ENCODE results near the gene TBL3. TPM values are rescaled to one million over a fixed set of nuclear protein-coding genes. Genes with fewer than 3 reads are reported as not detected.

TBL3 gene
- total RNA-seq, 1 experiment from 2014 or later, result 68.9 TPM

- peaks cover 28 to 51% of the 10 kb centered on the region in 2 experiments for H3K4me1 ChIP-seq (ENCODE audit: control insufficient read depth in 1 of 2, insufficient read depth in 2 of 2, low read length in 2 of 2)
- no peaks in the 10 kb centered on the region for H3K27me3 ChIP-seq (ENCODE audit: insufficient read depth, low read length)
- H3K27ac ChIP-seq (ENCODE audit: low read depth, low read length), result no peak overlapping the region
- intact Hi-C loops (cut with micrococcal nuclease), result no loop called here
- peaks cover 20% of the 10 kb centered on the region for H3K79me2 ChIP-seq (ENCODE audit: insufficient read depth, low read length)
- TF ChIP-seq CEBPB (IDR thresholded peaks at IDR 0.05; ENCODE audit: low read depth), result no peak
- CTCF ChIA-PET, result no interaction called here
- BruUV-seq (replicated peaks), result no TSS peak
- H3K36me3 ChIP-seq (ENCODE audit: control insufficient read depth in 1 of 2, insufficient read depth in 2 of 2, low read length in 2 of 2), result peaks cover 6 to 14% of the 10 kb centered on the region in 2 experiments; a peak in 2 of 4 replicates
- no peaks in the 10 kb centered on the region for H4K20me1 ChIP-seq (ENCODE audit: insufficient read depth)
- POLR2A ChIA-PET, result interaction anchor here (1.3 kb wide), 1 partner anchor 22 kb away, joined by 3 read pairs; the partner anchor contains the start of gene RPS2
- H3K9ac ChIP-seq (ENCODE audit: low read length), result no peak overlapping the region
- DNase-seq (ENCODE audit: low read depth, low spot score) (no peak), ATAC-seq (no peak)
- H3K9me3 ChIP-seq (ENCODE audit: control insufficient read depth in 1 of 2, insufficient read depth in 1 of 2, low read depth in 1 of 2, low read length in 2 of 2), result no peaks in the 10 kb centered on the region
- RAD21 ChIA-PET (ENCODE audit: low non-redundant PET in 1 of 2, low total read pairs in 2 of 2, uncharacterized antibody in 2 of 2, unreplicated experiment in 2 of 2), result no interaction called here
- no peak overlapping the region for H3K4me3 ChIP-seq (replicated peaks in 1 of 2; ENCODE audit: low read depth in 1 of 2, low read length in 2 of 2)
- no peak overlapping the region for H2AFZ ChIP-seq (ENCODE audit: low read depth, low read length, poor library complexity, severe bottlenecking)
- no peak overlapping the region for H3K4me2 ChIP-seq (ENCODE audit: low read length)
- H3K9me2 ChIP-seq (ENCODE audit: insufficient read depth), result no peaks in the 10 kb centered on the region
These were observed 15.3 kb downstream of the TBL3 start for GRCh38 chr16:1987198-1987597.

- H3K36me3 ChIP-seq (ENCODE audit: control insufficient read depth in 1 of 2, insufficient read depth in 2 of 2, low read length in 2 of 2), result peaks cover 6 to 14% of the 10 kb centered on the region in 2 experiments; a peak in 2 of 4 replicates
- no peaks in the 10 kb centered on the region for H4K20me1 ChIP-seq (ENCODE audit: insufficient read depth)
- ChIA-PET POLR2A (no interaction called here), CTCF (interaction anchor here (0.6 kb wide), 1 partner anchor 25 kb away, joined by 3 read pairs; no protein-coding TSS in a partner anchor), RAD21 (ENCODE audit: low non-redundant PET in 1 of 2, low total read pairs in 2 of 2, uncharacterized antibody in 2 of 2, unreplicated experiment in 2 of 2) (no interaction called here)
- peak within 1 kb of the TSS; percentile 65 for H3K27ac ChIP-seq (ENCODE audit: low read depth, low read length)
- peak within 1 kb of the TSS; percentile 57 for H3K9ac ChIP-seq (ENCODE audit: low read length)
- no peaks in the 10 kb centered on the region for H3K27me3 ChIP-seq (ENCODE audit: insufficient read depth, low read length)
- H3K4me2 ChIP-seq (ENCODE audit: low read length), result peak within 1 kb of the TSS; percentile 67
- TF ChIP-seq ZBTB33 (IDR thresholded peaks at IDR 0.05; ENCODE audit: extremely low read depth, insufficient replicate concordance, low read length) (no peak), SRF (IDR thresholded peaks at IDR 0.05; ENCODE audit: low read depth) (no peak), POLR2AphosphoS5 (IDR thresholded peaks at IDR 0.05; ENCODE audit: low read depth, low read length) (no peak), EZH2 (IDR thresholded peaks at IDR 0.05) (no peak), RAD21 (IDR thresholded peaks at IDR 0.05; ENCODE audit: low read depth) (no peak), MAX (IDR thresholded peaks at IDR 0.05) (no peak), REST (IDR thresholded peaks at IDR 0.05; ENCODE audit: low read depth) (no peak), CEBPB (IDR thresholded peaks at IDR 0.05; ENCODE audit: low read depth) (no peak), ZNF274 (IDR thresholded peaks at IDR 0.05; ENCODE audit: low read depth, low read length) (no peak)
- H3K9me2 ChIP-seq (ENCODE audit: insufficient read depth), result no peaks in the 10 kb centered on the region
- peak; percentile 49 for ATAC-seq
- no peak within 1 kb of the TSS for H2AFZ ChIP-seq (ENCODE audit: low read depth, low read length, poor library complexity, severe bottlenecking)
- intact Hi-C loops (cut with micrococcal nuclease), result no loop called here
- H3K4me1 ChIP-seq (ENCODE audit: control insufficient read depth in 1 of 2, insufficient read depth in 2 of 2, low read length in 2 of 2), result peaks cover 20 to 45% of the 10 kb centered on the region in 2 experiments
- no peak for DNase-seq (ENCODE audit: low read depth, low spot score)
- H3K4me3 ChIP-seq (replicated peaks in 1 of 2; ENCODE audit: low read depth in 1 of 2, low read length in 2 of 2), result peak within 1 kb of the TSS; percentile 53 to 60
- peaks cover 17% of the 10 kb centered on the region for H3K79me2 ChIP-seq (ENCODE audit: insufficient read depth, low read length)
- no TSS peak for BruUV-seq (replicated peaks)
- H3K9me3 ChIP-seq (ENCODE audit: control insufficient read depth in 1 of 2, insufficient read depth in 1 of 2, low read depth in 1 of 2, low read length in 2 of 2), result no peaks in the 10 kb centered on the region
These were observed 17.6 kb downstream of the TBL3 start, which contains the start of gene SYNGR3 for GRCh38 chr16:1989209-1990100. SYNGR3 (plus strand) TSS chr16:1989970; CDS start chr16:1990103, 133 bp downstream.

Measured in HCT116 (cell line).